Thoracic aorta (tissue), 2 donors: ENCODE results near the gene CYB5D1. TPM values are rescaled to one million over a fixed set of nuclear protein-coding genes. Genes with fewer than 3 reads are reported as not detected.

ENCODE experiments used
- ATAC-seq: fragments of 150-250 bp; one replicate; pipeline ENCODE4 v1.8.0; 2017; ENCODE audit warnings: low read depth; ENCODE audit not compliant: insufficient number of reproducible peaks, low FRiP score
- DNase-seq: peaks from one replicate; pipeline ENCODE4 v3.0.0-alpha.2; 2020; ENCODE audit warnings: low spot score
- H3K27ac ChIP-seq, 2 donors: fragments of 200-600 bp; sonication (generic); 1 replicate in 1 of 2; 2 replicates in 1 of 2; pipeline ENCODE4 v1.5.1; 2016; ENCODE audit warnings: mild to moderate bottlenecking in 2 of 2, moderate library complexity in 2 of 2
- H3K27me3 ChIP-seq: fragments of 200-600 bp; sonication (generic); replicated peaks from 2 replicates; pipeline ENCODE4 v1.6.0; 2016; ENCODE audit warnings: mild to moderate bottlenecking; ENCODE audit not compliant: insufficient read depth
- H3K36me3 ChIP-seq: fragments of 200-600 bp; sonication (generic); one replicate; pipeline ENCODE4 v1.5.1; 2016
- H3K4me1 ChIP-seq, 2 donors: fragments of 200-600 bp; sonication (generic); 1 replicate in 1 of 2; 2 replicates in 1 of 2; pipeline versions ENCODE4 v1.5.1 to v1.6.0; 2016; ENCODE audit warnings: low read depth in 2 of 2, mild to moderate bottlenecking in 1 of 2; ENCODE audit not compliant: control insufficient read depth in 1 of 2
- H3K4me3 ChIP-seq: fragments of 200-600 bp; sonication (generic); 2 replicates; pipeline ENCODE4 v1.5.1; 2016; ENCODE audit warnings: mild to moderate bottlenecking
- H3K9me3 ChIP-seq: fragments of 200-600 bp; sonication (generic); 2 replicates; pipeline ENCODE4 v1.5.1; 2016
- total RNA-seq, 2 donors: library from RNA; depleted of rRNA; stranded (reverse); fragments of >200 nt; gene quantifications; one replicate each; pipeline versions ENCODE4 v1.1.0 to v1.2.3, GENCODE V29; 2016
- TF ChIP-seq, protein P1 (sequence below): fragments of 200-600 bp; sonication (generic); IDR thresholded peaks from one replicate; pipeline ENCODE4 v1.5.1; 2019; ENCODE audit warnings: antibody characterized with exemption

CYB5D1 gene
- total RNA-seq, 2 donors from 2014 or later: 3.8 to 8.9 TPM

DNA sequence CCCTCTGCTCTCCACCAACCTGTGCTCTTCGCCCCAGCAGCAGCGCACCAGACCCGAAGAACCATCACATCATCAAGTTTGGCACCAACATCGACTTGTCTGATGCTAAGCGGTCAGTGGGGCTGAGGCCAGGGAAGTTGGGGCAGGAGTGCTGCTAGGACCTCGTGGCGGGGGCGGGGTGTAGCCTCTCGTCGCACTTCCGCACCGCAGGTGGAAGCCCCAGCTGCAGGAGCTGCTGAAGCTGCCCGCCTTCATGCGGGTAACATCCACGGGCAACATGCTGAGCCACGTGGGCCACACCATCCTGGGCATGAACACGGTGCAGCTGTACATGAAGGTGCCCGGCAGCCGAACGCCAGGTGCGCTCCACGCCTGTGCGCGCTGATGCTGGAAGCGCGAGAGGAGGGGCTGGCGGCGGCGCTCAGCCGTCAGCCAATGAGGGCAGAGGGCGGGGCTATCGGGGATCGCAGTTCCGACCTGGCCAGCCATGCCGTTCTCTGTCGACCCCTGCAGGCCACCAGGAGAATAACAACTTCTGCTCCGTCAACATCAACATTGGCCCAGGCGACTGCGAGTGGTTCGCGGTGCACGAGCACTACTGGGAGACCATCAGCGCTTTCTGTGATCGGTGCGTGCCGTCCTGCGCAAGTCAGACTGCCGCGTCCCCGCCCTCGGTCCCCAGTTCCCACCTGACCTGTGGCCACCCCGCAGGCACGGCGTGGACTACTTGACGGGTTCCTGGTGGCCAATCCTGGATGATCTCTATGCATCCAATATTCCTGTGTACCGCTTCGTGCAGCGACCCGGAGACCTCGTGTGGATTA, 6.2 kb upstream of the CYB5D1 start:
- TF ChIP-seq, protein P1, sequence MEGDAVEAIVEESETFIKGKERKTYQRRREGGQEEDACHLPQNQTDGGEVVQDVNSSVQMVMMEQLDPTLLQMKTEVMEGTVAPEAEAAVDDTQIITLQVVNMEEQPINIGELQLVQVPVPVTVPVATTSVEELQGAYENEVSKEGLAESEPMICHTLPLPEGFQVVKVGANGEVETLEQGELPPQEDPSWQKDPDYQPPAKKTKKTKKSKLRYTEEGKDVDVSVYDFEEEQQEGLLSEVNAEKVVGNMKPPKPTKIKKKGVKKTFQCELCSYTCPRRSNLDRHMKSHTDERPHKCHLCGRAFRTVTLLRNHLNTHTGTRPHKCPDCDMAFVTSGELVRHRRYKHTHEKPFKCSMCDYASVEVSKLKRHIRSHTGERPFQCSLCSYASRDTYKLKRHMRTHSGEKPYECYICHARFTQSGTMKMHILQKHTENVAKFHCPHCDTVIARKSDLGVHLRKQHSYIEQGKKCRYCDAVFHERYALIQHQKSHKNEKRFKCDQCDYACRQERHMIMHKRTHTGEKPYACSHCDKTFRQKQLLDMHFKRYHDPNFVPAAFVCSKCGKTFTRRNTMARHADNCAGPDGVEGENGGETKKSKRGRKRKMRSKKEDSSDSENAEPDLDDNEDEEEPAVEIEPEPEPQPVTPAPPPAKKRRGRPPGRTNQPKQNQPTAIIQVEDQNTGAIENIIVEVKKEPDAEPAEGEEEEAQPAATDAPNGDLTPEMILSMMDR: peak; percentile 99
- Histone ChIP-seq H3K4me1 (peaks cover 15 to 25% of the 10 kb centered on the region in 2 donors), H3K36me3 (peaks cover 42% of the 10 kb centered on the region), H3K27ac (no peak overlapping the region), H3K4me3 (peak overlapping the region; percentile 58), H3K9me3 (no peaks in the 10 kb centered on the region), H3K27me3 (no peaks in the 10 kb centered on the region)
- DNase-seq: no peak
- peak; percentile 26 for ATAC-seq

DNA sequence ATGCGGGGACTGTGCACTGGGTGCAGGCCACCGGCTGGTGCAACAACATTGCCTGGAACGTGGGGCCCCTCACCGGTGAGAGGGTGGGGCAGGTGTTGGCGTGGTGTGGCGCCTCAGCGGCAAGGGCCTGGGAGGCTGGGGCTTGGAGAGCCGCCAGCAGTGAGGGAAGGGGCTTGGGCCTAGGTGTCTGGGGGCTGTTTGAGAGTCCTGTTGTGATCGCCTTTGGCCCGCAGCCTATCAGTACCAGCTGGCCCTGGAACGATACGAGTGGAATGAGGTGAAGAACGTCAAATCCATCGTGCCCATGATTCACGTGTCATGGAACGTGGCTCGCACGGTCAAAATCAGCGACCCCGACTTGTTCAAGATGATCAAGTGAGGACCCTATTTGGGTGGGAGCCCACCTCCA, 5.5 kb upstream of the CYB5D1 start:
- Histone ChIP-seq H3K4me1 (peaks cover 15 to 26% of the 10 kb centered on the region in 2 donors), H3K9me3 (no peaks in the 10 kb centered on the region), H3K4me3 (no peak overlapping the region), H3K36me3 (peaks cover 37% of the 10 kb centered on the region), H3K27ac (no peak overlapping the region), H3K27me3 (no peaks in the 10 kb centered on the region)
- ATAC-seq (no peak), DNase-seq (no peak)
- TF ChIP-seq, protein P1: no peak

DNA sequence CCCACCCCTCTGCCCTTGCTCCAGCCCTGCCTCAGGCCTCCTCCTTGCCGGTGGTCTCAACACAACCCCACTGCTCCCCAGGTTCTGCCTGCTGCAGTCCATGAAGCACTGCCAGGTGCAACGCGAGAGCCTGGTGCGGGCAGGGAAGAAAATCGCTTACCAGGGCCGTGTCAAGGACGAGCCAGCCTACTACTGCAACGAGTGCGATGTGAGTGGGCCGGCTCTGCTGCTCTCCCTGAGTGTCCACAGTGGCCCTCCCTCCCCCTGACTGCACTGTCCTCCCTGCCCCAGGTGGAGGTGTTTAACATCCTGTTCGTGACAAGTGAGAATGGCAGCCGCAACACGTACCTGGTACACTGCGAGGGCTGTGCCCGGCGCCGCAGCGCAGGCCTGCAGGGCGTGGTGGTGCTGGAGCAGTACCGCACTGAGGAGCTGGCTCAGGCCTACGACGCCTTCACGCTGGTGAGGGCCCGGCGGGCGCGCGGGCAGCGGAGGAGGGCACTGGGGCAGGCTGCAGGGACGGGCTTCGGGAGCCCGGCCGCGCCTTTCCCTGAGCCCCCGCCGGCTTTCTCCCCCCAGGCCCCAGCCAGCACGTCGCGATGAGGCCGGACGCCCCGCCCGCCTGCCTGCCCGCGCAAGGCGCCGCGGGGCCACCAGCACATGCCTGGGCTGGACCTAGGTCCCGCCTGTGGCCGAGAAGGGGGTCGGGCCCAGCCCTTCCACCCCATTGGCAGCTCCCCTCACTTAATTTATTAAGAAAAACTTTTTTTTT, 4.7 kb upstream of the CYB5D1 start:
- ATAC-seq: no peak
- Histone ChIP-seq H3K36me3 (peaks cover 31% of the 10 kb centered on the region), H3K4me1 (peaks cover 15 to 27% of the 10 kb centered on the region in 2 donors), H3K27ac (no peak overlapping the region), H3K4me3 (no peak overlapping the region), H3K27me3 (no peaks in the 10 kb centered on the region), H3K9me3 (no peaks in the 10 kb centered on the region)
- no peak for DNase-seq
- TF ChIP-seq, protein P1: no peak

DNA sequence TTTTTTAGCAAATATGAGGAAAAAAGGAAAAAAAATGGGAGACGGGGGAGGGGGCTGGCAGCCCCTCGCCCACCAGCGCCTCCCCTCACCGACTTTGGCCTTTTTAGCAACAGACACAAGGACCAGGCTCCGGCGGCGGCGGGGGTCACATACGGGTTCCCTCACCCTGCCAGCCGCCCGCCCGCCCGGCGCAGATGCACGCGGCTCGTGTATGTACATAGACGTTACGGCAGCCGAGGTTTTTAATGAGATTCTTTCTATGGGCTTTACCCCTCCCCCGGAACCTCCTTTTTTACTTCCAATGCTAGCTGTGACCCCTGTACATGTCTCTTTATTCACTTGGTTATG, 4.1 kb upstream of the CYB5D1 start:
- H3K36me3 ChIP-seq: peaks cover 26% of the 10 kb centered on the region
- no peaks in the 10 kb centered on the region for H3K27me3 ChIP-seq
- TF ChIP-seq, protein P1: no peak
- no peak overlapping the region for H3K27ac ChIP-seq
- no peak for DNase-seq
- peaks cover 20 to 32% of the 10 kb centered on the region in 2 donors for H3K4me1 ChIP-seq
- H3K9me3 ChIP-seq: no peaks in the 10 kb centered on the region
- no peak for ATAC-seq
- H3K4me3 ChIP-seq: no peak overlapping the region

DNA sequence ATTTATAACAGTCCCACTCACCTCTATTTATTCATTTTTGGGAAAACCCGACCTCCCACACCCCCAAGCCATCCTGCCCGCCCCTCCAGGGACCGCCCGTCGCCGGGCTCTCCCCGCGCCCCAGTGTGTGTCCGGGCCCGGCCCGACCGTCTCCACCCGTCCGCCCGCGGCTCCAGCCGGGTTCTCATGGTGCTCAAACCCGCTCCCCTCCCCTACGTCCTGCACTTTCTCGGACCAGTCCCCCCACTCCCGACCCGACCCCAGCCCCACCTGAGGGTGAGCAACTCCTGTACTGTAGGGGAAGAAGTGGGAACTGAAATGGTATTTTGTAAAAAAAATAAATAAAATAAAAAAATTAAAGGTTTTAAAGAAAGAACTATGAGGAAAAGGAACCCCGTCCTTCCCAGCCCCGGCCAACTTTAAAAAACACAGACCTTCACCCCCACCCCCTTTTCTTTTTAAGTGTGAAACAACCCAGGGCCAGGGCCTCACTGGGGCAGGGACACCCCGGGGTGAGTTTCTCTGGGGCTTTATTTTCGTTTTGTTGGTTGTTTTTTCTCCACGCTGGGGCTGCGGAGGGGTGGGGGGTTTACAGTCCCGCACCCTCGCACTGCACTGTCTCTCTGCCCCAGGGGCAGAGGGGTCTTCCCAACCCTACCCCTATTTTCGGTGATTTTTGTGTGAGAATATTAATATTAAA, 3.6 kb upstream of the CYB5D1 start:
- Histone ChIP-seq H3K27me3 (no peaks in the 10 kb centered on the region), H3K36me3 (peaks cover 21% of the 10 kb centered on the region), H3K9me3 (no peaks in the 10 kb centered on the region), H3K4me3 (no peak overlapping the region), H3K27ac (no peak overlapping the region), H3K4me1 (peaks cover 21 to 38% of the 10 kb centered on the region in 2 donors)
- DNase-seq: no peak
- ATAC-seq: no peak
- TF ChIP-seq, protein P1: no peak
